Left renal cortex interstitium (tissue), 4 donors: Measurements from ENCODE around the gene MB21D2. TPM values are rescaled to one million over a fixed set of nuclear protein-coding genes. Genes with fewer than 3 reads are reported as not detected.

ENCODE experiments used
- DNase-seq, 4 donors: peaks; one replicate each; pipeline ENCODE4 v3.0.0-alpha.2; 2013; ENCODE audit warnings: low read depth in 4 of 4, low spot score in 2 of 4, missing footprints in 1 of 4
- polyA plus RNA-seq, 4 donors: library from polyadenylated mRNA; unstranded; fragments of 120-200 nt; gene quantifications; one replicate each; pipeline ENCODE4 v1.2.1, GENCODE V29; 2013; ENCODE audit not compliant: insufficient read length in 4 of 4

Gene MB21D2
- polyA plus RNA-seq, 4 donors = 14.0 to 16.5 (median 15.0) TPM

DNA sequence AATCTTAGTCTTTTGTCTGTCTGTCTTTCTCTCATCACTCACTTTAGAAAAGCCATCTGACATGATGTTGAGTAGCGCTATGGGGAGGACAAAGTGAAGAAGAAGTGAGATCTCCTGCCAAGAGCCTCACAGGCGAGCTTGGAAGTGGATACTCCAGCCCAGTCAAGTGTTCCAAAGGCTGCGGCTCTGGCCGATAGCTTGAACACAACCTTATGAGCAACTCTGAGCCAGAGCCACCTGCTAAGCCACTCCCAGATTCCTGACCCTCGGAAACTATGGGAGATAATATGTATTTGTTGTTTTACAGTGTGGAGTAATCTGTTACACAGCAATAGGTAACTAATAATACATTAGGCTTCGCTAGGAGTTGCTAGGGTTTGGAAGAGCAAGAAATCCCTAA lies 76.2 kb downstream of the MB21D2 start:
- no peak for DNase-seq

DNA sequence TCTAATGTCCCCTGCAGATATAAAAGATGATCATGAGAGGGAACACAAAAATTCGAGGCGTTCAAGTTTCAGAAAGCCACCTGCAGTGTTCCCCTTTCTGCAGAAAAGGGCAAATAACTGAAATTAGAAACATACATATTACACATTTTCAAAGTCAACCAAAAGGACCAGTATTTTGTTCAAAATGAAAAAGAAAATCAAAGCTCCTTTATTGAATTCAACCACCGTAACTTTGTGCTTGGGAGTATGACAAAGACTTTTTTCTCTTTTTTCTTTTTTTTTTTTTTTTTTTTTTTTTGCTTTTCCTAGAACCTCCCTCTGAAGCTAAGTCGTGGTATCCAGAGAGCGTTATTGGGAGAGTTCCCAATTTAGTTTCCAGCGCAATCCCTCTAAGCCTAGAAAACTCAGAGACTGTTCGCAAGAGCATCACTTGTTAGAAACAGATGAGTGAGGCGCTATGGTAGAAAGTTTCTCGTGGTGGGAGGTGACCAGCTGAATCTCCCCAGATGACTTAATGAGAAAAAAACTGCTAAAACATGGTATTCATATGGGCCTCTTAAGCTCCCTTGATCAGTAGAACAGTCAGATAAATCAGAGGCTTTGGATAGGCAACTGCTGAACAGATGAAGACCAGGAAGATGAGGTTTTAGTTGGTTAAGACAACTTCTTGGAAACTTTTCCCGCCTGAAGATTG lies 77.4 kb downstream of the MB21D2 start:
- no peak for DNase-seq

DNA sequence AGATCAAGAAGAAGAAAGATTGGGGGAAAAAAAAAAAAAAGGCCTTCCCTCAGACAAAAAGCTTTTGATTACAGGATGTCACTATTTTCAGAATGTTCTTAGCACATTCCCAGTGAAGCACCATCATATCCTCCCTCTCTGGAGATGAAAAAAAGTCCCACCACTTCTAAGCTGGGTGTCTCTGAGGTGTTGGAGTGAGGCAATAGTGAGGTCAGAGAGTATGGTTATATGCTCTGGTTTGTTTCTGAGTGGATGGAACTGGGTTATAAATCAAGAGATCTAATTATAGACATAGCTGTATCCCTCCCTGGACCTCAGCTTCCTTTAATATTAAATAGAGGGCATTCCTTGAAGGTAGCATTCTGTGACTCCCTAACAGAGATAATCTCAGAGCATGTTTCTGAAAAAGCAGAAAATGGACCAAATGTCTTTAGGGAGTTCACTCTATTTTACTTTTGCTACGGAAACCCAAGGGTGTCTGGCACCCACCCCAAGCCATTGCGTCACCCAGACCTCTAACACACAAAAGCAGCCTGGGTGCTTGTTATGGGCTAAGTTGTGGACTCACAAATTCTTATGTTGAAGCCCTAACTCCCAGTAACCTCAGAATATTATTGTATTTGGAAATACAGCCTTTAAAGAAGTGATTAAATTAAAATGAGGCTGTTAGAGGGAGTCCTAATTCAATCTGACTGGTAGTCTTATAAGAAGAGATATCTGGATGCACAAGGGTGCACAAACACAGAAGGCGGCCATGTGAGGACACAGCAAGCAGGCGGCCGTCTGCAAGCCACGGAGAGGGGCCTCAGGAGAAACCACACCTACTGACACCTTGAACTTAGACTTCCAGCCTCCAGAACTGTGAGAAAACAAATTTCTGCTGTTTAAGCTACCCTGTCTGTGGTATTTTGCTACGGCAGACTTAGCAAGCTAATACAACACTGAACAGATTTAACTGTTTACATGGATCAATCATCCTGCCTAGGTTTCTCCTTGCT lies 81.5 kb downstream of the MB21D2 start:
- DNase-seq = no peak

DNA sequence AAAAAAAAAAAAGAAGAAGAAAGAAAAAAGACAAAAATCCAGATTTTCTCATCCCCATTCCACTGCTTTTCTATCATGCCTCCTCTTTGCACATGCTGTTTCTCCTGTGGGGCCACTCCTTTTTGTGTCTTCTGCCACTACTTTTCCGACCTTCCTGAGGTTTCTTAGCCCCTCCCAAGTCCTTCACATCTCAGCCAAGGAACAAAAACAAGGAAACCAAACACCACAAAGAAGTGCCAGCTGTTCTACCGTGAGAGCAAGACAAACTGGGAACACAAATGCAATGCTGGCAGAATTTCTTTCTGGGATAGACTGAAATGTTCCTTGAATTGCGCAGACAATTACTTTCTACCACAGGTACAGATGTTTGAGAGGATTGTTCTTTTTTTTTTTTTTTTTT lies 83.2 kb downstream of the MB21D2 start:
- DNase-seq = no peak

DNA sequence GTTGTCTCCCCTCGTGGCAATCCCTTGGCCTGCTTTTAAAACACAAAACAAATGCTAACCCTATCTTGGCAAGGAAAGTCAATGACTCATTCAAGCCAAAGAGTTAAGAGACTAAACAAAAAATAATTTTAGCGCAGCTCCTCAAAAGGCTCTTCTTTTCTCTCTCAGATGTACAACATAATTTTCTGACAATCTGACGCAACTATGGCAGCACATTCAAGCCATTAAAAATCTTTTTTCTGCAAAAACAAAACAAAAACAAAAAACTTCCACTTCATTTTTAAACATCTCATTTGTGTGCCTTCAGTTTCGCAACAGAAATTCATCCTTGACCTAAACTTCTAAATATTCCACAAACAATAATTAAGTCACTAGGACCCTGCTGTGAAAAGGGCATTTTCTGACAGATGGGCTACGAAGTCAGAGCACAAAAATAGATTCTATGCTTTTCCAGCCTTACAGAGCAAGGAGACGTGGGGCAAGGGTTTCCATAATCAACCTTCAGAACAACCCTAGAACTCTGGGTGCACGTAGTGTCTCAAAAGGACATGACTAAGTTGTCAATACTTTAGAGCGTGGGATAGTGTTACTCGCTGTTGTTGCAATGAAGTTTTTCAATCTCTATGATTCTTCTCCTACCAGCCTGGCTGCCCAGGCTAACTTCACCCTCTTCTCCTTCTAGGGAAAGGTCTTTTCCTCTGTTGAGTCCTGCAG lies 84.3 kb downstream of the MB21D2 start:
- no peak for DNase-seq

DNA sequence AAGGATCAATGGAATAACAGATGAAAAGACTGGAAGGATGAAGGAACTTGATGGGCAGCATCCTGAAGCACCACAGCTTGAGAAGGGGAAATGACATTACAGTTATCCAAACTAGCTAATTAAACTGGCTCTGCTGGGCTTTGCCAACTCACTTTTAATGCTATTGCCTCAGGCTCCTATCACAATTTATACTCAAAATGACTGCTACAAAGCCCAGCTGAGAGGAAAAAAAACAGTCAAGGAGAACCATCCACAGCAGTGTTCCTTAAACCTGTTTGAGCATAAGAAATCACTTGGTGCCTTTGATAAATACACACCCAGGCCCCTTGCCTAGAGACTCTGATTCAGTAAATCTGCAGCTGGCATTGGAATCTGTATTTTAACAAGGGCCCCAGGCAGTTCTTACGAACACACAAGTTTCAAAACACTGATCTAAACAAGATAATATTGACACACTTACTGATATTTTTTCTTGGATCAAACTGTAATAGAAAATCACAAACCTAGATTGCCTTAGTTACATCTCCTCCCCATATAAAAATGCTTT lies 85.8 kb downstream of the MB21D2 start:
- DNase-seq = no peak

DNA sequence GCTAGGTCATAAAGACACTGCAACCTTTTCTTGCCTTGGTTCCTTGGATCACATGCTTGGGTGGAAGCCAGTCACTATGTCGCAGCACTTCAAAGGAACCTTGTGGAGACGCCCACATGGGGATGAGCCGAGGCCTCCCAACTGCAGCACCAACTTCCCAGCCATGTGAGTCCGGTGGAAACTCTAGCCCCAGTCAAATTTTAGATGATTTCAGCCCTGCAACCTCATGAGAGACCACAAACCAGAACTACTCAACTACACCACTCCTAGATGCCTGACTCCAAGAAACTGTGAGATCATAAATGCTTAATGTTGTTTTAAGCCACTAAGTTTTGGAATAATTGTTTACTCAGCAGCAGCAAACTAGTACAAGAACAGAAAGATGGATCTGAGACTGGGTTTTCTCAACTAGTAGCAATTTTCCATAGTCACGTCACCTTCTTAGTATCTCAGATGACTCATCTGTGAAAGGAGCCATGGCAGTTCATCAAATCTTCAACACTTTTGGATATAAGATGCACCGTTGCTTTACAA lies 86.5 kb downstream of the MB21D2 start:
- no peak for DNase-seq

DNA sequence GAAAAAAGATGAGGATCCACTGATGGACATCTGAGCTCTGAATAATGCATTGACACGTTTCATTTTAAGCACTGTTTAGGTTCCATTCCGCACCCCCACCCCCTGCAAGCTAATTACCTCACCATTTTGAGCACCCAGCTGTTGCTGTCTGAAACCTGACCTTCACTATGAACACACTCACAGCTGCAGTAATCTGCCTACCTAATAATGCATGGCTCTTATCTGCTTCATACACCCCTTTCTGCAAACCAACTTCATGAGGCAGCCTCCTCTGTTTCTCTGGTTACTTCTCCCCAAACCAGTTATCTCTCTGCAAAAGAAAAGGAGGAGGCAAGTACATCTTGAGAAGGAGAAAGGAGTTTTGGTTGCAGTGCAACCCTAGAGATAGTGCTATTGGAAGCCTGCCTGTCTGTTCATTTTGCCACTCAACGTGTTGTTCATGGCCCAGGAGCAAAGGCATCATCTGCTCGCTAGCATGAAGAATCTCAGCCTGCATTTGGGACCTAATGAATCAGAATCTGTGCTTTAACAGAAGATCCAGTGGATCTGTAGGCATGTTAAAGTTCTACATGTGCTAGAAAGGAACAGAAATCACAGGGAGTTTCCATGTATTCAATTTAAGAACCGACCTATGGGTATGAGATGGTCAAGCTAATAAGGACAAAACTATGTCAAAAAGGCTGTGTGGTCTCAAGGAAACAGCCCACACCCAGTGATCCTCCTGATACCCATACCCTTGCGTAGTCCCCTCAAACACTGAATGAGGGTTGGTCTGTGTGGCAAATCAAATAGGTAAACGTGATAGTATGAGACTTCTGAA lies 87.2 kb downstream of the MB21D2 start:
- DNase-seq = no peak

DNA sequence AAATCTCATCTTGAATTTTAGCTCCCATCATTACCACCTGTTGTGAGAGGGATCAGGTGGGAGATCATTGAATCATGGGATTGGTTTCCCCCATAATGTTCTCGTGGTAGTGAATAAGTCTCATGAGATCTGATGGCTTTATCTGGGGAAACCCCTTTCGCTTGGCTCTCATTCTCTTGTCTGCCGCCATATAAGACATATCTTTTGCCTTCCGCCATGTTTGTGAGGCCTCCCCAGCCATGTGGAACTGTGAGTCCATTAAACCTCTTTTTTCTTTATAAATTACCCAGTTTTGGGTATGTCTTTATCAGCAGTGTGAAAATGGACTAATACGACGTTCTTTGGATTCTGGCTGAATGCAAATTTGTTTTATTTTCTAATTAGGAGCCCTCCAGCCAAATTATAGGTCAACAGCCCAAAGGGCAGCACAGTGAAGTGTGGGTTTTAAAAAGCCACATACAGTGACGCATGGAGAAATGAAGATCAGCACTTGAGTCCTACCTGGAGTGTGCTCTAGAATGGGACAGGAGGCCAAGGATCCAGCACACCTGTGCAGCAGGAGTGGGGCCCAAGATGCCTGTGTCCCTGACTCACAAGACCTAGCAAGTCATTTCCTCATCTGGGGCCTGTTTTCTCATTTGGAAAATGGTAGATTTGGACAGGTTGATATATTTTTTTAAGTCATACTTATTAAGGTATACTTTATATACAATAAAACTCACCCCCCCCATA lies 89.6 kb downstream of the MB21D2 start:
- DNase-seq = no peak

DNA sequence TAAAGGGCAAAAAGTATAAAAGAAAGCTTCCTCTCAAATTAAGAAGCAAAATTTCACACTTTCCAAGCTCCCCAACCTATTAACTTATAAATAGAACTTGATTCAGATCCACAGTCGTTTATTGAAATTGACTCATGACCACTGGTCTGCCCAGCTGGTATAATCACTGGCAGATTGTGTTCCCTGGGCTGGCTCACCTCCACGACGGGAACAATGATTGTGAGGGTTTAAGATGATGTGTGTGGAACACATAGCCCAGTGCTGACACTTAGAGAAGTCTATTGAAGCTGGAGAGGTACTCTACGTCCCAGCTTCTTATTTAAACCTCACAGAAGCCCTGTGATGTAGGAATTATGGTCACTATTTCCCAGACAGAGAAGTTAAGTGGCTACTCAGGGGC lies 90.4 kb downstream of the MB21D2 start:
- DNase-seq = no peak

DNA sequence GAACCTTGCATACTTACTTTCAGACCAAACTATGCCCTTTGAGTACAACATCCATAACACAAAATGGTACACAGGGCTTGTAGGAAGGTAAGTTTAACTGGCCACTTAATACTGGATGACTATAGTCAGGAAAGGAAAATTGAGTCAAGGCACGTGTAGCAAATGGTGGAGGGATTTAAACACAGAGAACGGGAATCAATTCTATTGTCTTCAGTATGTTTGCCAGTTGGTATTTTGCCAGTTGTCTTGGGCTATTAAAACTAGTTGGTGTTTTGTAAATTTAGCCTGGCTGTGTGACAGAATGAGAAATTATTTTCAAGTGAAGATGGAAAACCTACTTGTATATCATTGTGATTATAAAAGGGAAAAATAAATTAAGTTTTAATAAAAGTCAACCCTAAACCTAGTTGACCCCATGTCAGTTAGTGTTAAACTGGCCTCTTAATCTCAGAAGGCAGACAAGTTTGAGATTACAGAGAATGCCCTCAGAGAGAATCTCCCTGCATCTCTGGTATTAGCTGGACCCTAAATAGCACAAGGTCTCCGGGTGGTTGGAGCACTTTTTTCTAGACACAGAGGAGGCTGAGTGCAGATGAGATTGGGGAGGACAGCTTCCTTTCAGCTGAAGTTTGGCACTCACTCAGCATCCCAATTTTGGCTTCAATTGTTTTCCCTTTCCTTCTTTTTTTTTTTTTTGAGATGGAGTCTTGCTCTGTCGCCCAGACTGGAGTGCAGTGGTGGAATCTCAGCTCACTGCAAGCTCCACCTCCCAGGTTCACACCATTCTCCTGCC lies 91.2 kb downstream of the MB21D2 start:
- DNase-seq = no peak

DNA sequence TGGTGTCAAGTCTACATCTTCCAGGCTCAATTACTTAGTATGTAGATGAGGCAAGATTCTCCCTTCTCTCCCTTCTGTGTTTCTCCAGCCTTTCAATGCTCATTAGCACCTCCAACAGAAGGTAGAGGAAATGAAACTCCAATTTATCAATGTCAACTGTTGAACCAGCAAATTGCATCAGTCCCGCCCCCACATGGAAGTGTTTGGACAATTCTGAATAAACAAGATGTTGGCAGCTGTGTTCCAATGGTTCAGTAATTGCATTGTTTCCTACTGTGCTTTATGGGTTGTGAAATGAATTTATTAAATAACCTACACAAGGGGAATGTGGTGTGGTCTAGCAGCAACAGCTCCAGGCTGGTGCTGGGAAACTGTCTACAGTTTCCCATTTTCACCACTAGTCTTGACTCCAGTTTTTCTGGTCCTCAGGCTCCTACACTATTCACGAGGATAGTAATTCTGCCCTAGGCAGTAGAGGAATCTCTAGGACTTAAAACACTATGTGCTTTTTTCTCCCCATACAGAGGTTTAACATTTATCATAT lies 91.9 kb downstream of the MB21D2 start:
- DNase-seq = peak in 1 of 4 donors; percentile 54

DNA sequence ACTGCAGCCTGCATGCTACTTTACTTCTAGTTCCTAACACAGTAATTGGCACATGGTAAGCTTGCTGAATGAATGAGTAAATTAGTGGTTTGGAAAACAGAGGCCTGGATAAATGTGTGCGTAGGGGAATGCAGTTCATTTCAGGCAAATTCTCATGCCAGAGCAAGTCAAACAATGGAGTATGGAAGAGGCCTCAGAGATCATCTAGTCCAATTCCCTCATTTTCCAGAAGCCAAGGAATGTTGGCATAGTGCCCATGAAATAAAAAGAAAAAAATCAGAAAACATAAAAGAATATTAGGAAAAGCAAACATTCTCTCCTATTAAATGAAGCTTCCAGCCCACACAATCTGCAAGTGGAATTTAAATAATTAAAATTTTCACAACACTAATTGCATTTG lies 92.4 kb downstream of the MB21D2 start:
- DNase-seq = no peak

DNA sequence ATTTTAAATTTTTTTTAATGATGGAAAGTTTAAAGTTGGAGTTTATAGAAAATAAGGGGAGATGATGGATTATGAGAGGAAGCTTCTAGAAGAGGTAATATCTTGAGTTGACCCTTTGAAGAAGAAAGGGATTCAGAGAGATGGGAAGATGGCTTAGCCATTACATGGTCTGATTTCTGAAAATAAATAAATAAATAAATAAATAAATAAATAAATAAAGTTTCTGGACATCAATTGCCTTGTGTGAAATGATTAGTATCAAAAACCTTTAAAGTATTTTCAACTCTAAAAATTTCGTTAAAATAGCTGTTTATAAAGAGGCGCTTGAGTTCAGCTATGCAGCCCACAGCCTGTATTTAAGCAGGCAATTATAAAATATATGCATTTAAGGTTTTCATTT lies 93.3 kb downstream of the MB21D2 start:
- DNase-seq = no peak

DNA sequence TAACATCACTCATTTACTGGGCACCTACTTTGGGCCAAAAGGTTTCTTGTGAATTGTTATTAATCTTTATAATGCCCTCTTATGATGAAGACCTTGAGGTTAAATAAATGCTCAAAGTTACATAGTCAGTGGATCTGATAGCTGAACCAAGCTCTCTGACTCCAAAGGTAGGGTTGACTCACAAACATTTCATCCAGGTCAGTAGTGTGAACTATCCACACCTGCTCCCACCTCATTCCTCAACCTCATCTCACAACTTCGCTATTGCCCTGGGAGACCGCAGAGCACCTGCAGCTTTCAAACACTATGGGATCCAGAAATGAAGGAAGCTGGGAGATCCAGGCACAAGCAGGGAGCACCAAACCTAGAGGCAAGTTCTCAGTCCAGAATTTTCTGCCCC lies 96.5 kb downstream of the MB21D2 start:
- DNase-seq = no peak

DNA sequence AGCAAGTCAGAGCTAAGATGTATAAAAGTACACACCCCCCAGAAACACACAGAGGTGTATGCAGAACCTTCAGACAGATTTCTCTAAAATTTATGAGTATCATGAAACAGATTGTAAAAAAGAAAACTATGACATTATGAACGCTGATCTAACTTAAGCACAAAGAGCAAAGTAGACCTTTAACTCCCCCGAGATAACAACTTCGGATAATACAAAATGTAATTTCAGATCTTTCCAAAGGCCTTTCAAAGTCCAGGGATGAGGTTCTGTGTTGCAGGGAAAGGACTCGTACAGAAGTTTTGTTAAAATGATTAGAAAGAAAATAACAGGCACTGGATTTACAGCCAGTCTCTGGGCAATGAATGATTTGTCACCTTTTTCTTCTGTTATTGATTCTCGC lies 97.5 kb downstream of the MB21D2 start:
- no peak for DNase-seq

DNA sequence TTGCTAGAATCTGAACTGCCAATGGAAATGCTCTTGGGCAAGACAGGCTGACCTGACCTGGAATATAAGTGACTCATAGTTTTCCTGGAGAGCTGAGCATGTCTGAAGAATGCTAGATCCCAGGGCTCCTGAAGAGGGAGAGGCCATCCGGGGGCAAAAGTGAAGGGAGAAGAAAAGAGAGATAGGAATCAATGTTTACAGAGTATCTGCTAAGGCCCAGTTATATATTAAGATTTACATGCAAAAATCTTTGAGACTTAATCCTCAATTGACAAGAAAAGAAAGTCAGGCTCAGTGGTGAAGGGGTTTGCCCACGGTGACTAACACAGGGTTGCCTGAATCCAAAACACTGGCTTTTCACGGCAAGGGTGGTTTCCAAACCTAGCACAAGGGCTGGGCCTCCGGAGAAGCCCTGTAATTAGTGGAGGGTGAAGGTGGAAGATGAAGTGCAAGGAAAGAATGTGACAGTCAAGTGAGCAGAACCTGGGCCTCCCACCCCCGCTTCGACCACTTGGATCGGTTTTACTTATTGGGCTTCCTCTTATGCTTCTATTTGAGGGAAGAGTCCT lies 98.6 kb downstream of the MB21D2 start:
- no peak for DNase-seq

DNA sequence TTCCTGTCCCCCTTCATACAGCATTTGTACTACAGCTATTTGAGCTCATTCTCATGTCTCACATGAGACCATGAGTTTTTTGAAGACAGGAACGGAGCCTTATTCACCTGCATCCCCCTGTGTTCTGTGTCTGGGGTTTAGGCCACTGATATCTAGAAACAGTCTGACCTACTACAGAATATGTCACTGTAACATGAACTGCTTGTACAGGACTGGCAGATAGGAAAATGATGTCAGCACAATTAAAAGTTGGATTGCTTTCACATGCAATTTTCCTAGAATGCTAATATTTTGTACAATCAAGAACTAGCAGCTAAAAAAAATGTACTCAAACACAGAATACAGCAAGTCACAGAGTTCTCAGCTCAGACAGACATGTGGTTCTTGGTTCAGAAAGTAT lies 99.5 kb downstream of the MB21D2 start:
- DNase-seq = no peak
